NCI-H2107 (cell line): Measurements from ENCODE around the gene HCCS.
A peak's percentile ranks its signal among the peaks of the same experiment; 100 is the strongest.
"Not testable (repeated sequence)": the region's sequence is repeated elsewhere in the genome, so short reads cannot be mapped to it uniquely, and the experiment has no call there.

Experiments
- DNase-seq: peaks from one replicate; lab custom pipeline; 2025; lab: John Stamatoyannopoulos, UW

The HCCS gene

GRCh38 chrX:11123087-11123486, 12.0 kb downstream of the HCCS start:
- not testable (repeated sequence) for DNase-seq

- no peak for DNase-seq
Observed at GRCh38 chrX:11124112-11124511, 13.0 kb downstream of the HCCS start.

GRCh38 chrX:11125060-11125459, 13.9 kb downstream of the HCCS start:
- no peak for DNase-seq

GRCh38 chrX:11129534-11130105, 18.5 kb downstream of the HCCS start:
- no peak for DNase-seq

GRCh38 chrX:11130136-11130535, 19.0 kb downstream of the HCCS start:
- DNase-seq = no peak

- no peak for DNase-seq
Observed at GRCh38 chrX:11131146-11131545, 20.0 kb downstream of the HCCS start.

GRCh38 chrX:11135564-11136185, 24.5 kb downstream of the HCCS start:
- DNase-seq = no peak

GRCh38 chrX:11137543-11138139, 26.5 kb downstream of the HCCS start:
- DNase-seq = no peak

GRCh38 chrX:11138498-11139390, 27.6 kb downstream of the HCCS start:
- no peak for DNase-seq

- peak; percentile 71 for DNase-seq
Observed at GRCh38 chrX:11143931-11144678, 33.0 kb downstream of the HCCS start.

GRCh38 chrX:11146411-11146810, 35.3 kb downstream of the HCCS start:
- DNase-seq = no peak

- DNase-seq = no peak
Observed at GRCh38 chrX:11148401-11148800, 37.3 kb downstream of the HCCS start.

- no peak for DNase-seq
Observed at GRCh38 chrX:11151799-11152559, 40.8 kb downstream of the HCCS start.

- DNase-seq = no peak
Observed at GRCh38 chrX:11159149-11159548, 48.0 kb downstream of the HCCS start.

GRCh38 chrX:11164433-11164832, 53.3 kb downstream of the HCCS start:
- DNase-seq = no peak

- no peak for DNase-seq
Observed at GRCh38 chrX:11171956-11172355, 60.8 kb downstream of the HCCS start.

GRCh38 chrX:11172415-11172814, 61.3 kb downstream of the HCCS start:
- no peak for DNase-seq
